ENCODE data around the gene STRA8. TPM values are rescaled to one million over a fixed set of nuclear protein-coding genes. Genes with fewer than 3 reads are reported as not detected.

Gene STRA8
- total and polyA plus RNA-seq, 2 of the 13 experiments (the other 11 are each of a cell fraction or from before 2014, with no cell fraction given) = not detected

GRCh38 chr7:135234727-135235126 lies 1.1 kb downstream of the STRA8 start (continued):
- TF ChIP-seq HNF1A (IDR thresholded peaks at IDR 0.05; ENCODE audit: low read depth) (no peak), HNF1A (CRISPR knock-in tag; IDR thresholded peaks at IDR 0.05; ENCODE audit: borderline replicate concordance) (no peak)

GRCh38 chr7:135235841-135236240 lies 2.2 kb downstream of the STRA8 start:
- intact Hi-C loops (cut with micrococcal nuclease; ENCODE audit: unreplicated experiment) (no loop called here), in situ Hi-C loops (cut with HindIII; ENCODE audit: extremely low pct_ligation_motif_present, low pct_unique_long_range_greater_than_20kb) (no loop called here)
- Histone ChIP-seq H3K9me3 (ENCODE audit: low read length) (no peaks in the 10 kb centered on the region), H3K4me3 (replicated peaks in 1 of 3; ENCODE audit: insufficient read depth in 1 of 3, low read depth in 2 of 3, low read length in 3 of 3) (no peak overlapping the region), H3K27ac (ENCODE audit: extremely low read length, insufficient read depth, low read length) (no peak overlapping the region), H3K4me1 (ENCODE audit: insufficient read depth, low read length) (peaks cover 31% of the 10 kb centered on the region), H2AFZ (ENCODE audit: low read length) (no peak overlapping the region), H3K79me2 (ENCODE audit: insufficient read depth, low read length) (no peaks in the 10 kb centered on the region), H3K36me3 (replicated peaks in 1 of 2; ENCODE audit: control insufficient read depth in 1 of 2, insufficient read depth in 2 of 2, low read length in 2 of 2) (no peaks in the 10 kb centered on the region), H3K27me3 (ENCODE audit: control insufficient read depth in 1 of 2, insufficient read depth in 2 of 2, low read length in 2 of 2) (peaks cover 2 to 8% of the 10 kb centered on the region in 2 experiments; a peak in 2 of 5 replicates), H4K20me1 (ENCODE audit: insufficient read depth, low read length) (no peaks in the 10 kb centered on the region), H3K4me2 (ENCODE audit: low read depth, low read length) (no peak overlapping the region), H3K9ac (ENCODE audit: insufficient read depth, low read depth, low read length) (no peak overlapping the region)
- CTCF ChIA-PET (ENCODE audit: low intra/inter-chr PET ratio, low total read pairs) = no interaction called here
- ATAC-seq = no peak
- BruUV-seq (replicated peaks) = no TSS peak
- no peak for DNase-seq (ENCODE audit: low spot score)
- FAIRE-seq = no peak
- POLR2A ChIA-PET = no interaction called here
- WGBS (ENCODE audit: low lambda C conversion rate) = 89% methylated on average over 5 of the region's 5 CpGs
- no peak for TF ChIP-seq ZNF225 (CRISPR knock-in tag; IDR thresholded peaks at IDR 0.05)
- TF ChIP-seq ATF3 (CRISPR knock-in tag; IDR thresholded peaks at IDR 0.05) = no peak
- TF ChIP-seq TFE3 (CRISPR knock-in tag; IDR thresholded peaks at IDR 0.05) = no peak
- TF ChIP-seq DDIT3 (CRISPR knock-in tag; IDR thresholded peaks at IDR 0.05) = no peak
- TF ChIP-seq ZNF672 (CRISPR knock-in tag; IDR thresholded peaks at IDR 0.05) = no peak
- no peak for TF ChIP-seq FOXK2 (IDR thresholded peaks at IDR 0.05)
- TF ChIP-seq NRL (CRISPR knock-in tag; IDR thresholded peaks at IDR 0.05; ENCODE audit: borderline replicate concordance) = no peak
- no peak for TF ChIP-seq ZKSCAN5 (CRISPR knock-in tag; IDR thresholded peaks at IDR 0.05)
- no peak for TF ChIP-seq CSRNP1 (CRISPR knock-in tag; IDR thresholded peaks at IDR 0.05)
- no peak for TF ChIP-seq ATF7 (IDR thresholded peaks at IDR 0.05)
- no peak for TF ChIP-seq ATF7 (CRISPR knock-in tag; IDR thresholded peaks at IDR 0.05)
- TF ChIP-seq TMF1 (CRISPR knock-in tag; IDR thresholded peaks at IDR 0.05; ENCODE audit: low read depth) = no peak
- TF ChIP-seq LCORL (IDR thresholded peaks at IDR 0.05) = no peak
- no peak for TF ChIP-seq LCORL (CRISPR knock-in tag; IDR thresholded peaks at IDR 0.05)
